HEK293 (cell line): ENCODE results near the gene HOGA1.
A peak's percentile ranks its signal among the peaks of the same experiment; 100 is the strongest.

ENCODE experiments used
- FEZF1 ChIP-seq: fragments of 450-650 bp; formaldehyde crosslinking; IDR thresholded peaks from 2 replicates; pipeline ENCODE4 v1.5.1; 2016; ENCODE audit warnings: missing biosample characterization, missing genetic modification characterization
- HOXD13 ChIP-seq: sonication (generic); formaldehyde crosslinking; IDR thresholded peaks from 2 replicates; pipeline ENCODE4 v1.8.0; 2022; ENCODE audit warnings: missing genetic modification reagents, borderline replicate concordance
- IKZF3 ChIP-seq: fragments of 450-650 bp; IDR thresholded peaks from 2 replicates; pipeline ENCODE4 v1.5.0; 2018; ENCODE audit warnings: missing biosample characterization, mild to moderate bottlenecking, missing genetic modification characterization, moderate library complexity
- KLF8 ChIP-seq: fragments of 450-650 bp; formaldehyde crosslinking; IDR thresholded peaks from 2 replicates; pipeline ENCODE4 v1.5.1; 2016; ENCODE audit warnings: missing biosample characterization, missing genetic modification characterization
- PRDM1 ChIP-seq: fragments of 450-650 bp; formaldehyde crosslinking; IDR thresholded peaks from 2 replicates; pipeline ENCODE4; 2016; ENCODE audit warnings: missing biosample characterization, missing genetic modification characterization
- PRDM4 ChIP-seq: fragments of 450-650 bp; formaldehyde crosslinking; IDR thresholded peaks from 2 replicates; pipeline ENCODE4 v1.5.1; 2017; ENCODE audit warnings: missing biosample characterization, missing genetic modification characterization
- RBAK ChIP-seq: fragments of 450-650 bp; formaldehyde crosslinking; IDR thresholded peaks from 2 replicates; pipeline ENCODE4 v1.5.1; 2016; ENCODE audit warnings: missing biosample characterization, missing genetic modification characterization
- REPIN1 ChIP-seq: fragments of 450-650 bp; formaldehyde crosslinking; IDR thresholded peaks from 2 replicates; pipeline ENCODE4 v1.5.1; 2017; ENCODE audit warnings: missing biosample characterization, missing genetic modification characterization, low read depth
- YY2 ChIP-seq: fragments of 450-650 bp; formaldehyde crosslinking; IDR thresholded peaks from 2 replicates; pipeline ENCODE4 v1.5.1; 2016; ENCODE audit warnings: missing biosample characterization, missing genetic modification characterization
- ZBTB1 ChIP-seq: fragments of 450-650 bp; formaldehyde crosslinking; IDR thresholded peaks from 2 replicates; pipeline ENCODE4 v1.5.1; 2016; ENCODE audit warnings: missing biosample characterization, missing genetic modification characterization
- ZBTB48 ChIP-seq: fragments of 450-650 bp; formaldehyde crosslinking; IDR thresholded peaks from 2 replicates; pipeline ENCODE4 v1.5.1; 2016; ENCODE audit warnings: missing biosample characterization, missing genetic modification characterization
- ZFP37 ChIP-seq: fragments of 450-650 bp; formaldehyde crosslinking; IDR thresholded peaks from 2 replicates; pipeline ENCODE4 v1.5.1; 2016; ENCODE audit warnings: missing biosample characterization, missing genetic modification characterization
- ZNF133 ChIP-seq: fragments of 450-650 bp; formaldehyde crosslinking; IDR thresholded peaks from 2 replicates; pipeline ENCODE4 v1.5.1; 2016; ENCODE audit warnings: missing biosample characterization, missing genetic modification characterization
- ZNF16 ChIP-seq: fragments of 450-650 bp; formaldehyde crosslinking; IDR thresholded peaks from 2 replicates; pipeline ENCODE4 v1.5.1; 2016; ENCODE audit warnings: low read depth, missing biosample characterization, missing genetic modification characterization
- ZNF23 ChIP-seq: fragments of 450-650 bp; formaldehyde crosslinking; IDR thresholded peaks from 2 replicates; pipeline ENCODE4 v1.5.1; 2016; ENCODE audit warnings: missing biosample characterization, missing genetic modification characterization, borderline replicate concordance
- ZNF274 ChIP-seq, 2 experiments: fragments of 200-500 bp in 1 of 2; fragments of 450-650 bp in 1 of 2; sonication (Bioruptor generic) in 1 of 2; formaldehyde crosslinking in 1 of 2; IDR thresholded peaks; 2 replicates each; pipeline versions ENCODE4 v1.5.1 to v1.6.1; 2014 to 2016; ENCODE audit warnings: borderline replicate concordance in 1 of 2, inconsistent platforms in 1 of 2, low read length in 1 of 2, missing biosample characterization in 1 of 2, missing genetic modification characterization in 1 of 2
- ZNF324 ChIP-seq: fragments of 450-650 bp; formaldehyde crosslinking; IDR thresholded peaks from 2 replicates; pipeline ENCODE4 v1.5.1; 2016; ENCODE audit warnings: missing biosample characterization, missing genetic modification characterization
- ZNF48 ChIP-seq: fragments of 450-650 bp; formaldehyde crosslinking; IDR thresholded peaks from 2 replicates; pipeline ENCODE4 v1.5.1; 2016; ENCODE audit warnings: missing biosample characterization, missing genetic modification characterization
- ZNF514 ChIP-seq: fragments of 450-650 bp; formaldehyde crosslinking; IDR thresholded peaks from 2 replicates; pipeline ENCODE4 v1.5.1; 2016; ENCODE audit warnings: missing biosample characterization, missing genetic modification characterization
- ZNF544 ChIP-seq: fragments of 450-650 bp; formaldehyde crosslinking; IDR thresholded peaks from 2 replicates; pipeline ENCODE4 v1.5.0; 2017; ENCODE audit warnings: missing biosample characterization, missing genetic modification characterization
- ZNF549 ChIP-seq: fragments of 450-650 bp; IDR thresholded peaks from 2 replicates; pipeline ENCODE4 v1.5.1; 2018; ENCODE audit warnings: missing biosample characterization, missing genetic modification characterization, mild to moderate bottlenecking, inconsistent platforms, moderate library complexity
- ZNF571 ChIP-seq: fragments of 450-650 bp; formaldehyde crosslinking; IDR thresholded peaks from 2 replicates; pipeline ENCODE4 v1.5.0; 2017; ENCODE audit warnings: missing biosample characterization, missing genetic modification characterization
- ZNF600 ChIP-seq: fragments of 450-650 bp; formaldehyde crosslinking; IDR thresholded peaks from 2 replicates; pipeline ENCODE4 v1.5.1; 2016; ENCODE audit warnings: missing biosample characterization, missing genetic modification characterization
- ZNF621 ChIP-seq: fragments of 450-650 bp; formaldehyde crosslinking; IDR thresholded peaks from 2 replicates; pipeline ENCODE4 v1.5.1; 2017; ENCODE audit warnings: missing biosample characterization, missing genetic modification characterization
- ZNF776 ChIP-seq: fragments of 450-650 bp; formaldehyde crosslinking; IDR thresholded peaks from 2 replicates; pipeline ENCODE4 v1.5.0; 2017; ENCODE audit warnings: missing biosample characterization, missing genetic modification characterization, borderline replicate concordance
- ZSCAN18 ChIP-seq: fragments of 450-650 bp; formaldehyde crosslinking; IDR thresholded peaks from 2 replicates; pipeline ENCODE4 v1.5.1; 2016; ENCODE audit warnings: missing biosample characterization, missing genetic modification characterization
- ZSCAN30 ChIP-seq: fragments of 450-650 bp; IDR thresholded peaks from 2 replicates; pipeline ENCODE4 v1.5.1; 2018; ENCODE audit warnings: missing biosample characterization, mild to moderate bottlenecking, missing genetic modification characterization, moderate library complexity
- TF ChIP-seq, protein P1 (sequence below): fragments of 450-650 bp; formaldehyde crosslinking; IDR thresholded peaks from 2 replicates; pipeline ENCODE4 v1.5.1; 2016; ENCODE audit warnings: missing biosample characterization, missing genetic modification characterization, borderline replicate concordance
- TF ChIP-seq, protein P2 (sequence below): fragments of 450-650 bp; formaldehyde crosslinking; IDR thresholded peaks from 2 replicates; pipeline ENCODE4 v1.5.1; 2016; ENCODE audit warnings: missing biosample characterization, missing genetic modification characterization

HOGA1 gene

DNA sequence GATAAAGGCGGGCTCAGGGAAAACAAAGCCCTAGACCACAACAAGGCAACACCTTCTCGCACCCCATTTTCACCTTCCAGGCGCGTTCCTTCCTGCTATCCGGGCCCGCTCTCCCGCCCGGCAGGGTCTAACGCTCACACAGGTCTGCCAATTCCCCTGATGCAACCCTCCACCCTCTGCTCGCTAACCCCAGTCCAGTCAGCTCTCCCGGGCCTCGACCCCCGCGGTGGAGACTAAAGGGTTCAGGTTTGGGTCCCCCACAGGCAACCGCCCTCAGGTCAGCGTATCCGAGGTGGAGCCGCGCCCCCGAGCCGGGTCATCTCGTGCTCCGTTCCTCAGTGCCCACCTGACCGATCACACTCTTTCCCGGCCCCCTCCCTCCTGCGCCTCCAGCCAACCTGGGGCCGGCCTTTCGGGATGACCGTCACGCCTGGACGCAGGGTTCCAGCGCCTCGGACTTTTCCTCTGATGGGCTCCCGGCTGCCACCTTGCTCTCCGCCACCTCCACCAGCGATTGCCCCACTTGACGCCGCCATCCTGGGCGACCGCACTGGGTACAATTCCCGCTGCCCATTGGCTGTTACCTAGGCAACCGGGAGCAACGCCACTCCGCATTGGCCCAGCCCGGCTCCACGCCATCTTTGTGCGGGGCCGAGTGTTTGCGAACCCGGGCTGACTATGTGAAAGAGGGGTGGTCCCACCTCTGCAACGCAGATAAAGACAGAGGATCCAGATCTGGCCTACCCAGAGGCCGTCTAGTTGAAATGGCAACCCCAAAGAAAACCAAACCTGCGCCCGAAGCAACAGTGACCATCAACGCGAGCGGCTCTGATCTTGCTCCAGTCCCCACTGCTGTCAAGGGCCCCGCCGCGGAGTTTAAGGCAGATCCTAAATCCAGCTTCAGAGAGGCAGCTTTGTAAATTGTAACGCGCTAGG lies 49.0 kb downstream of the HOGA1 start, which contains the start of gene MORN4 (continued):
- TF ChIP-seq PRDM1 (tag by site-specific recombination), result 0 out of 2 replicates have a peak, but pooled peaks have one; percentile 43
- TF ChIP-seq ZNF48 (tag by site-specific recombination), result no peak
- no peak for TF ChIP-seq ZNF776 (tag by site-specific recombination)
- no peak for TF ChIP-seq ZSCAN18 (tag by site-specific recombination)
- TF ChIP-seq, protein P1, sequence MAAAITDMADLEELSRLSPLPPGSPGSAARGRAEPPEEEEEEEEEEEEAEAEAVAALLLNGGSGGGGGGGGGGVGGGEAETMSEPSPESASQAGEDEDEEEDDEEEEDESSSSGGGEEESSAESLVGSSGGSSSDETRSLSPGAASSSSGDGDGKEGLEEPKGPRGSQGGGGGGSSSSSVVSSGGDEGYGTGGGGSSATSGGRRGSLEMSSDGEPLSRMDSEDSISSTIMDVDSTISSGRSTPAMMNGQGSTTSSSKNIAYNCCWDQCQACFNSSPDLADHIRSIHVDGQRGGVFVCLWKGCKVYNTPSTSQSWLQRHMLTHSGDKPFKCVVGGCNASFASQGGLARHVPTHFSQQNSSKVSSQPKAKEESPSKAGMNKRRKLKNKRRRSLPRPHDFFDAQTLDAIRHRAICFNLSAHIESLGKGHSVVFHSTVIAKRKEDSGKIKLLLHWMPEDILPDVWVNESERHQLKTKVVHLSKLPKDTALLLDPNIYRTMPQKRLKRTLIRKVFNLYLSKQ, result no peak
- TF ChIP-seq ZNF544 (tag by site-specific recombination), result no peak
- TF ChIP-seq YY2 (tag by site-specific recombination), result peak; percentile 100
- TF ChIP-seq ZNF571 (tag by site-specific recombination), result no peak
- TF ChIP-seq ZBTB1 (tag by site-specific recombination), result no peak
- TF ChIP-seq ZBTB48 (tag by site-specific recombination), result no peak; the same call in 1 of the 2 replicates
- TF ChIP-seq REPIN1 (tag by site-specific recombination), result no peak
- TF ChIP-seq ZNF274 (IDR thresholded peaks at IDR 0.05; ENCODE audit: low read length), result no peak
- TF ChIP-seq ZNF274 (tag by site-specific recombination; IDR thresholded peaks at IDR 0.05; ENCODE audit: borderline replicate concordance), result no peak
- peak; percentile 72 for TF ChIP-seq ZNF600
- no peak for TF ChIP-seq ZNF549 (tag by site-specific recombination)
- TF ChIP-seq PRDM4 (tag by site-specific recombination), result no peak
- TF ChIP-seq ZNF324, result peak; percentile 22; the same call in 1 of the 2 replicates
- TF ChIP-seq ZNF23 (tag by site-specific recombination), result no peak
- TF ChIP-seq ZNF133 (tag by site-specific recombination), result no peak
- TF ChIP-seq, protein P2, sequence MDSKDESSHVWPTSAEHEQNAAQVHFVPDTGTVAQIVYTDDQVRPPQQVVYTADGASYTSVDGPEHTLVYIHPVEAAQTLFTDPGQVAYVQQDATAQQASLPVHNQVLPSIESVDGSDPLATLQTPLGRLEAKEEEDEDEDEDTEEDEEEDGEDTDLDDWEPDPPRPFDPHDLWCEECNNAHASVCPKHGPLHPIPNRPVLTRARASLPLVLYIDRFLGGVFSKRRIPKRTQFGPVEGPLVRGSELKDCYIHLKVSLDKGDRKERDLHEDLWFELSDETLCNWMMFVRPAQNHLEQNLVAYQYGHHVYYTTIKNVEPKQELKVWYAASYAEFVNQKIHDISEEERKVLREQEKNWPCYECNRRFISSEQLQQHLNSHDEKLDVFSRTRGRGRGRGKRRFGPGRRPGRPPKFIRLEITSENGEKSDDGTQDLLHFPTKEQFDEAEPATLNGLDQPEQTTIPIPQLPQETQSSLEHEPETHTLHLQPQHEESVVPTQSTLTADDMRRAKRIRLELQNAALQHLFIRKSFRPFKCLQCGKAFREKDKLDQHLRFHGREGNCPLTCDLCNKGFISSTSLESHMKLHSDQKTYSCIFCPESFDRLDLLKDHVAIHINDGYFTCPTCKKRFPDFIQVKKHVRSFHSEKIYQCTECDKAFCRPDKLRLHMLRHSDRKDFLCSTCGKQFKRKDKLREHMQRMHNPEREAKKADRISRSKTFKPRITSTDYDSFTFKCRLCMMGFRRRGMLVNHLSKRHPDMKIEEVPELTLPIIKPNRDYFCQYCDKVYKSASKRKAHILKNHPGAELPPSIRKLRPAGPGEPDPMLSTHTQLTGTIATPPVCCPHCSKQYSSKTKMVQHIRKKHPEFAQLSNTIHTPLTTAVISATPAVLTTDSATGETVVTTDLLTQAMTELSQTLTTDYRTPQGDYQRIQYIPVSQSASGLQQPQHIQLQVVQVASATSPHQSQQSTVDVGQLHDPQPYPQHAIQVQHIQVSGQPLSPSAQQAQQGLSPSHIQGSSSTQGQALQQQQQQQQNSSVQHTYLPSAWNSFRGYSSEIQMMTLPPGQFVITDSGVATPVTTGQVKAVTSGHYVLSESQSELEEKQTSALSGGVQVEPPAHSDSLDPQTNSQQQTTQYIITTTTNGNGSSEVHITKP, result peak; percentile 98
- no peak for TF ChIP-seq RBAK (tag by site-specific recombination)
- TF ChIP-seq IKZF3 (tag by site-specific recombination), result no peak
- peak; percentile 67; the same call in 1 of the 2 replicates for TF ChIP-seq ZFP37 (tag by site-specific recombination)
- TF ChIP-seq ZSCAN30 (tag by site-specific recombination), result no peak
- no peak for TF ChIP-seq ZNF514
- TF ChIP-seq KLF8, result peak; percentile 75; the same call in 1 of the 2 replicates
- 0 out of 2 replicates have a peak, but pooled peaks have one; percentile 35 for TF ChIP-seq HOXD13
- TF ChIP-seq FEZF1, result no peak
- no peak for TF ChIP-seq ZNF16
- no peak for TF ChIP-seq ZNF621 (tag by site-specific recombination)
